ENCODE measurements around the gene TRIM62. TPM values are rescaled to one million over a fixed set of nuclear protein-coding genes. Genes with fewer than 3 reads are reported as not detected.

The TRIM62 gene
- total RNA-seq, 1 donor from 2014 or later = 1.7 TPM

GRCh38 chr1:33162141-33162540, 19.7 kb downstream of the TRIM62 start:
- DNase-seq (ENCODE audit: low read depth in 2 of 2) = no peak

GRCh38 chr1:33161061-33161681, 20.7 kb downstream of the TRIM62 start:
- DNase-seq (ENCODE audit: low read depth in 2 of 2) = peak; percentile 16 to 65

- DNase-seq (ENCODE audit: low read depth in 2 of 2) = no peak
Observed at GRCh38 chr1:33159577-33159976, 22.3 kb downstream of the TRIM62 start.

GRCh38 chr1:33158366-33158765, 23.5 kb downstream of the TRIM62 start:
- no peak for DNase-seq (ENCODE audit: low read depth in 2 of 2)

- DNase-seq (ENCODE audit: low read depth in 2 of 2) = no peak
Observed at GRCh38 chr1:33157131-33157530, 24.7 kb downstream of the TRIM62 start.

- DNase-seq (ENCODE audit: low read depth in 2 of 2) = no peak
Observed at GRCh38 chr1:33155877-33156538, 25.8 kb downstream of the TRIM62 start.

- no peak for DNase-seq (ENCODE audit: low read depth in 2 of 2)
Observed at GRCh38 chr1:33153650-33154049, 28.2 kb downstream of the TRIM62 start.

- no peak for DNase-seq (ENCODE audit: low read depth in 2 of 2)
Observed at GRCh38 chr1:33152685-33153432, 29.0 kb downstream of the TRIM62 start.

GRCh38 chr1:33151116-33151515, 30.7 kb downstream of the TRIM62 start:
- no peak for DNase-seq (ENCODE audit: low read depth in 2 of 2)

GRCh38 chr1:33150522-33150921, 31.3 kb downstream of the TRIM62 start:
- no peak for DNase-seq (ENCODE audit: low read depth in 2 of 2)

- DNase-seq (ENCODE audit: low read depth in 2 of 2) = no peak
Observed at GRCh38 chr1:33149453-33150190, 32.2 kb downstream of the TRIM62 start.

- DNase-seq (ENCODE audit: low read depth in 2 of 2) = no peak
Observed at GRCh38 chr1:33148615-33149014, 33.2 kb downstream of the TRIM62 start.

- DNase-seq (ENCODE audit: low read depth in 2 of 2) = peak in 1 of 2 donors; percentile 16
Observed at GRCh38 chr1:33147997-33148314, 33.9 kb downstream of the TRIM62 start.

- no peak for DNase-seq (ENCODE audit: low read depth in 2 of 2)
Observed at GRCh38 chr1:33147275-33147996, 34.4 kb downstream of the TRIM62 start.

GRCh38 chr1:33146003-33146402, 35.8 kb downstream of the TRIM62 start:
- no peak for DNase-seq (ENCODE audit: low read depth in 2 of 2)

- no peak for DNase-seq (ENCODE audit: low read depth in 2 of 2)
Observed at GRCh38 chr1:33143698-33144097, 38.1 kb downstream of the TRIM62 start.

GRCh38 chr1:33143176-33143575, 38.7 kb downstream of the TRIM62 start:
- no peak for DNase-seq (ENCODE audit: low read depth in 2 of 2)

- DNase-seq (ENCODE audit: low read depth in 2 of 2) = no peak
Observed at GRCh38 chr1:33142483-33143064, 39.3 kb downstream of the TRIM62 start.

- no peak for DNase-seq (ENCODE audit: low read depth in 2 of 2)
Observed at GRCh38 chr1:33141781-33142180, 40.1 kb downstream of the TRIM62 start.

GRCh38 chr1:33141216-33141615, 40.6 kb downstream of the TRIM62 start:
- no peak for DNase-seq (ENCODE audit: low read depth in 2 of 2)

Measured in dermis microvascular lymphatic vessel endothelial cell (primary cell).